Glomerular endothelial cell (primary cell): Measurements from ENCODE around the gene TMEM134. TPM values are rescaled to one million over a fixed set of nuclear protein-coding genes. Genes with fewer than 3 reads are reported as not detected.

Experiments
- DNase-seq: peaks from one replicate; pipeline ENCODE4 v3.0.0-alpha.2; 2011; ENCODE audit warnings: low read depth, low spot score; ENCODE audit errors: extremely low read depth
- total RNA-seq: library from RNA; depleted of rRNA; stranded (reverse); fragments of >200 nt; gene quantifications from 2 replicates; pipeline ENCODE4 v1.2.3, GENCODE V29; 2015

Gene TMEM134
- total RNA-seq, 1 donor from 2014 or later, result 88.6 TPM

- no peak for DNase-seq
Observed at GRCh38 chr11:67440229-67441097, 28.6 kb downstream of the TMEM134 start.

GRCh38 chr11:67439321-67440228 lies 29.5 kb downstream of the TMEM134 start:
- DNase-seq, result no peak

GRCh38 chr11:67438158-67438902 lies 30.7 kb downstream of the TMEM134 start:
- no peak for DNase-seq

DNA sequence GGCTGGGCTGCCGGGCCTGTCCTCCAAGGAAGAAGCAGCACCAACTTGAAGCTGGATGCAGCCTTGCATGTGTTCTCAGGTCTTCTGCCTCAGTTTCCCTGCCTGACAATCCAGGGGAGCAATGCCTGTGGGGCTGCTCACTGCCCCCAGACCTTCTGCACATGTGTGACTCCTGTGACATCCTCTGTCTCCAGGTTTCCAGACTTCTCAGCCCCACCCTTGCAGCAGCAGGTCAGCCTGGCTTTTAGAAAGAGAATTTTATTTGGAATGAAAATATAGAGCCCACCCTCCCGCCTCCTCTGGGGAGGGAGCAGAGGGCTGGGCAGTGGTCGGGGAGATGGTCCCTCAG lies 31.3 kb downstream of the TMEM134 start:
- no peak for DNase-seq

DNA sequence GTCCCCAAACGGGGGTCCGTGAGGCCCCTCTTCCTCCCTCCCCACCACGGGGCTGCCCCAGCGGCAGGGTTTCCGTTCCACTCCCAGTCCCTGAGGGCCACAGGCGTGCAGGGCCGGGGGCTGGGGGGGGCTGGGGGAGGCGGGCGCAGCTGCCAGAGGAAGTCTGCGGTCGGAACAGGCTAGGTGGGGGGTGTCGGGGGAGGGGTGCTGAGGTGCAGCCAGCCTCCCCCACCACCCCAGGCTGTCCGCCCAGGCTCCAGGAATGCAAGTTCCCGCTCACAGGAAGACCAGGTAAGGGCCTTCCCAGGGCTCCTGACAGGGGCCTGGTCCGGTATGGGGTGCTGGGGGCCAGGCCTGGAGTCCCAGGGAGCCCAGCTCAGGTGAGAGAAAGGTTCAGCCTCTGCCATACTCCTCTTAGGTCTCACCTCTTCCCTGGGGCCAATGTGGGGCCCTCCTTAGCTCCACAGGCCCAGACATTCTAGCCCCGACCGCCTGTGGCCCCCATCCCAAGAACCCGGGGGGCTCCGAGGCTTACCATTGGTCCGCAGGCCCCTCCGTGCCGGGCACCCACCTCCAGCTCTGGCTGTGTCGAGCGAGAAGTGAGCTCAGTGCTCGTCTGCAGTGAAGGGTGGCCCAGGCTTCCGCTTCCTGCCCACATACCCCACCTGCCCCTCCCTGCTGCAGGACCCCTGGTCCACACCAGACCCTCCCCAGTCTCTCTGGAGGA lies 31.8 kb downstream of the TMEM134 start, which contains the start of gene PTPRCAP:
PTPRCAP (minus strand) TSS at position 601 of the 727 bp plus-strand sequence; CDS start at position 538, 63 bp downstream.
- no peak for DNase-seq

DNA sequence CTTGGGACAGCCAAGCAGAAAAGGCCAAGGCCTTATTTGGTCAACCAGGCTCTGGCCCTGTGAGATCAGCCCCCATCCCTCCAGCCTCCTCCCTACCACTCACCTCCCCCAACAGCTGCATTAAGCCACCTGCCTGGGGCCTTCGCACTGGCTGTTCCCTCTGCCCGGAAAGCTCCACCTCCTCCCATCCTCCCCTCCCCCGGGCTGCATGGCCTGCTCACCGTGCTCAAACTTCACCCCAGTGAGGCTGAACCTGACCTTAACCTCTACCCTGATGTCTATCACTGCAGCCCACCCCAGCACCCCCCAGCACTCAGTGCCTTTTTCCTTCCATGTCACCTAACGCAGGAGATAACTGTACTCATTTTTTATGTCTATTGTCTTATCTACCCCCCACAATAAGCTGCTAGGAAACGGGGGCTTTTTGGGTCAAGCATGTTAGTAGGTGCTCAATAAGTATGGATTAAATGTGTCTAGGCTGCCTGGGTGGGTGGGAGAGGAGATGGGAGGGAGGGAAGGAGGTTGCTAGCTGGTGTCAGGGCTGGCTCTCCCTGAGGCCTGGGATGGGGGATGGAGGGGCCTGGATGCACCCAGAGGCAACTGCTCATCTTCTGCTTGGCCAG lies 32.5 kb downstream of the TMEM134 start:
- no peak for DNase-seq

DNA sequence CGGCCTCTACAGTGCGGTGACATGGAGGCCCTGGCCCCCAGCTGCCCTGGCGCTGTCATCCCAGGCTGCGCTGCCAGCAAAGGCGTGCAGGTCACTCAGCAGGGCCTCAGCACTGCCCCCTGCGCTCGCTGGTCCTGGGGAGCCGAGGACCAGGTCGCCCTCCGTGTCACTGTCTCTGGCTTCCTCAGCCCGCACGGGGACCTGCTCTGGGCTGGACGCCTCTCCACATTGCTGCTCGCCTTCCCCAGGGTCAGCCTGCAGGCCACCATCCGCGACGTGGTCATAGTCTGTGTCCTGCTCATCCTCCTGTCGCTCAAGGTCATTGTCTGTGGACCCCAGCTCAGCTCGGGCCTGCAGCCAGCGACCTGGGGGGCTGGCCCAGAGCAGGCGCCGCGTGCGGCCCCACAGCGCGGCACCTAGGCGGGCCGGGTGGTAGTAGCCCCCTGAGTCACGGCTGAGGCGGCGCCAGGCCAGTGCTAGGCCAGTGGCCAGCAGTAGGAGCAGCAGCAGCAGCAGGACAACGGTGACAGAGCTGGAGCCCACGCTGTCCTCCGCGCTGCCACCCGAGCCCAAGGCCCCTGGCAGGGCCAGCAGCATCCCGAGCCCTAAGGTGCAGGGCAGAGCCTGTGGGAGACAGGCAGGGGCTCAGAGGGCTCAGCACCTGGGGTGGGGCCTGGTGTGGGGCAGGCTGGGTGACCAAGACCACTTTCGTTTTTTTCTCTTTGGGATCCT lies 33.2 kb downstream of the TMEM134 start:
- DNase-seq, result no peak

GRCh38 chr11:67435031-67435726 lies 33.9 kb downstream of the TMEM134 start:
- no peak for DNase-seq

GRCh38 chr11:67434395-67434881 lies 34.6 kb downstream of the TMEM134 start:
- no peak for DNase-seq

GRCh38 chr11:67433536-67434394 lies 35.3 kb downstream of the TMEM134 start:
- no peak for DNase-seq

GRCh38 chr11:67432655-67433349 lies 36.2 kb downstream of the TMEM134 start:
- DNase-seq, result no peak

DNA sequence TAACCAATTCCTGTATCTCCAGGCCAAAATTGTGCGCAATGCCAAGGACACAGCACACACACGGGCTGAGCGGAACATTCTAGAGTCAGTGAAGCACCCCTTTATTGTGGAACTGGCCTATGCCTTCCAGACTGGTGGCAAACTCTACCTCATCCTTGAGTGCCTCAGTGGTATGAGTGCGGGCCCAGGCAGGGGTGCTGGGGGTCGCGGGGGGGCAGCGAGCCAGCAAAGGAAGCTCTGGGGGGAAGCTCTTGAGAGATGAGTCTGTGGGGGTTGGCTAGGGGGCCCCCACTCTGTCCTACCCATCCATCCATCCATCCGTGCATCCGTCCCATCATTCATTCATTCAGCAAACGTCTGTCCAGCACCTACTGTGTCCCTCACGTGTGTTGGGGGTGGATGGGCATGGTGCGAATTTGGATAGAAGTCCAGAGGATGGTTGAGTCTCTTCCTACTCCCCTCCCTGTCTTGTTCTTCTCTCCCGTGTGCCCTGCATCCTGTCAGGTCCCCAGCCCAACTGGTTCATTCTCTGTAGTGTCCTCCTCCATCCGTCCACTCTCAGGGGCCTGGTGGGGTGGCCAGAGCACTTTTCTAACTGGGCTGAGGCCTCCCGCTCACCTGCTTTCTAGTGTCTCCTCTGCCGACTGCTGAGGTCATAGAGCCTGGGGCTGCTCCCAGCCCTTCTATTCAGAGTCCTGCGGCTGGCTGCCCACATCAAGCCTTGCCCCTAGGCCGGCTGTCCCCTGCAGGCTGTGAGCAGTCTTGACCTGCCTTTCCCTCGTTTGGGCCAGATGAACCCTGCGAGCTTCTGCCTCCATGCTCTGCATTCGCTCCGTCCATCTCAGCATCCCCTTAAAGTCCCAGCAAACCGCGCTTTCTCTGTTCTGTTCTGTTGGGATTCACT lies 37.5 kb downstream of the TMEM134 start:
- DNase-seq, result no peak

- no peak for DNase-seq
Observed at GRCh38 chr11:67429722-67430121, 39.3 kb downstream of the TMEM134 start.

GRCh38 chr11:67429038-67429668 lies 39.9 kb downstream of the TMEM134 start:
- DNase-seq, result no peak
